ENCODE measurements around the gene TNFSF13.

Gene TNFSF13

GRCh38 chr17:7530023-7530900 lies 28.3 kb upstream of the TNFSF13 start:
- Histone ChIP-seq H3K27me3 (replicated peaks; ENCODE audit: control insufficient read depth, insufficient read depth, low read length) (no peaks in the 10 kb centered on the region), H3K4me3 (replicated peaks; ENCODE audit: low read depth, low read length) (no peak overlapping the region), H3K36me3 (ENCODE audit: control insufficient read depth, insufficient read depth, low read length) (no peaks in the 10 kb centered on the region)
- TF ChIP-seq, protein P1, sequence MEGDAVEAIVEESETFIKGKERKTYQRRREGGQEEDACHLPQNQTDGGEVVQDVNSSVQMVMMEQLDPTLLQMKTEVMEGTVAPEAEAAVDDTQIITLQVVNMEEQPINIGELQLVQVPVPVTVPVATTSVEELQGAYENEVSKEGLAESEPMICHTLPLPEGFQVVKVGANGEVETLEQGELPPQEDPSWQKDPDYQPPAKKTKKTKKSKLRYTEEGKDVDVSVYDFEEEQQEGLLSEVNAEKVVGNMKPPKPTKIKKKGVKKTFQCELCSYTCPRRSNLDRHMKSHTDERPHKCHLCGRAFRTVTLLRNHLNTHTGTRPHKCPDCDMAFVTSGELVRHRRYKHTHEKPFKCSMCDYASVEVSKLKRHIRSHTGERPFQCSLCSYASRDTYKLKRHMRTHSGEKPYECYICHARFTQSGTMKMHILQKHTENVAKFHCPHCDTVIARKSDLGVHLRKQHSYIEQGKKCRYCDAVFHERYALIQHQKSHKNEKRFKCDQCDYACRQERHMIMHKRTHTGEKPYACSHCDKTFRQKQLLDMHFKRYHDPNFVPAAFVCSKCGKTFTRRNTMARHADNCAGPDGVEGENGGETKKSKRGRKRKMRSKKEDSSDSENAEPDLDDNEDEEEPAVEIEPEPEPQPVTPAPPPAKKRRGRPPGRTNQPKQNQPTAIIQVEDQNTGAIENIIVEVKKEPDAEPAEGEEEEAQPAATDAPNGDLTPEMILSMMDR (IDR thresholded peaks at IDR 0.05; ENCODE audit: insufficient read depth, low read length, poor library complexity, severe bottlenecking): no peak
- no peak for DNase-seq (ENCODE audit: extremely low read depth, insufficient read length)

- TF ChIP-seq, protein P1 (IDR thresholded peaks at IDR 0.05; ENCODE audit: insufficient read depth, low read length, poor library complexity, severe bottlenecking): no peak
- no peak for DNase-seq (ENCODE audit: extremely low read depth, insufficient read length)
- H3K36me3 ChIP-seq (ENCODE audit: control insufficient read depth, insufficient read depth, low read length): no peaks in the 10 kb centered on the region
- H3K27me3 ChIP-seq (replicated peaks; ENCODE audit: control insufficient read depth, insufficient read depth, low read length): no peaks in the 10 kb centered on the region
- H3K4me3 ChIP-seq (replicated peaks; ENCODE audit: low read depth, low read length): no peak overlapping the region
These were observed 20.5 kb upstream of the TNFSF13 start for GRCh38 chr17:7538050-7538449.

GRCh38 chr17:7538891-7539545 lies 19.5 kb upstream of the TNFSF13 start:
- Histone ChIP-seq H3K4me3 (replicated peaks; ENCODE audit: low read depth, low read length) (no peak overlapping the region), H3K27me3 (replicated peaks; ENCODE audit: control insufficient read depth, insufficient read depth, low read length) (no peaks in the 10 kb centered on the region)

GRCh38 chr17:7541074-7541621 lies 17.4 kb upstream of the TNFSF13 start:
- Histone ChIP-seq H3K4me3 (replicated peaks; ENCODE audit: low read depth, low read length) (no peak overlapping the region), H3K36me3 (ENCODE audit: control insufficient read depth, insufficient read depth, low read length) (no peaks in the 10 kb centered on the region), H3K27me3 (replicated peaks; ENCODE audit: control insufficient read depth, insufficient read depth, low read length) (no peaks in the 10 kb centered on the region)
- DNase-seq (ENCODE audit: extremely low read depth, insufficient read length): no peak
- TF ChIP-seq, protein P1 (IDR thresholded peaks at IDR 0.05; ENCODE audit: insufficient read depth, low read length, poor library complexity, severe bottlenecking): no peak

More at GRCh38 chr17:7538891-7539545, 19.5 kb upstream of the TNFSF13 start:
- TF ChIP-seq, protein P1 (IDR thresholded peaks at IDR 0.05; ENCODE audit: insufficient read depth, low read length, poor library complexity, severe bottlenecking): no peak
- DNase-seq (ENCODE audit: extremely low read depth, insufficient read length): no peak
- H3K36me3 ChIP-seq (ENCODE audit: control insufficient read depth, insufficient read depth, low read length): no peaks in the 10 kb centered on the region

GRCh38 chr17:7544911-7545310 lies 13.6 kb upstream of the TNFSF13 start:
- no peak for DNase-seq (ENCODE audit: extremely low read depth, insufficient read length)
- Histone ChIP-seq H3K36me3 (ENCODE audit: control insufficient read depth, insufficient read depth, low read length) (no peaks in the 10 kb centered on the region), H3K4me3 (replicated peaks; ENCODE audit: low read depth, low read length) (no peak overlapping the region), H3K27me3 (replicated peaks; ENCODE audit: control insufficient read depth, insufficient read depth, low read length) (no peaks in the 10 kb centered on the region)
- TF ChIP-seq, protein P1 (IDR thresholded peaks at IDR 0.05; ENCODE audit: insufficient read depth, low read length, poor library complexity, severe bottlenecking): no peak

Measured in GM06990 (cell line).